Measurements from ENCODE around the gene SLC34A1.

- peak; percentile 72 for TF ChIP-seq CTCF (IDR thresholded peaks at IDR 0.05)
- no peak for TF ChIP-seq ZFX (IDR thresholded peaks at IDR 0.05; ENCODE audit: borderline replicate concordance)
These were observed 18.2 kb downstream of the SLC34A1 start for GRCh38 chr5:177402271-177403043.

Data from 22Rv1 (cell line).